Choroid plexus epithelial cell (primary cell): ENCODE measurements around the gene FXN.
"Not testable (repeated sequence)": the region's sequence is repeated elsewhere in the genome, so short reads cannot be mapped to it uniquely, and the experiment has no call there.

Experiments used
- DNase-seq: peaks from one replicate; pipeline ENCODE4 v3.0.0-alpha.2; 2010; ENCODE audit warnings: low read depth
- H3K4me3 ChIP-seq: 2 replicates; pipeline ENCODE4 v1.5.1; 2011; ENCODE audit warnings: low read depth, mild to moderate bottlenecking, control low read depth, low read length, moderate library complexity
- CTCF ChIP-seq: conservative IDR thresholded peaks from 2 replicates; pipeline ENCODE4 v1.5.1; 2011; ENCODE audit warnings: low read depth, mild to moderate bottlenecking, control low read depth, inconsistent platforms, low read length, moderate library complexity

FXN gene

GRCh38 chr9:69035438-69036308 lies at the start of gene FXN:
TSS of gene FXN (plus strand) at chr9:69035752. CDS start at chr9:69035783, 31 bp downstream.
- TF ChIP-seq CTCF: peak; percentile 91
- peak within 1 kb of the TSS; percentile 68 for H3K4me3 ChIP-seq
- peak; percentile 88 for DNase-seq

- not testable (repeated sequence) for DNase-seq
Observed at GRCh38 chr9:68986949-68987348, 48.6 kb upstream of the FXN start.

GRCh38 chr9:68991457-68991856 lies 44.1 kb upstream of the FXN start:
- no peak for TF ChIP-seq CTCF
- DNase-seq: no peak
- H3K4me3 ChIP-seq: no peak overlapping the region

More at GRCh38 chr9:68986949-68987348, 48.6 kb upstream of the FXN start:
- H3K4me3 ChIP-seq: not testable (repeated sequence)

- TF ChIP-seq CTCF: no peak
- DNase-seq: no peak
- no peak overlapping the region for H3K4me3 ChIP-seq
Observed at GRCh38 chr9:68995776-68996175, 39.8 kb upstream of the FXN start.

GRCh38 chr9:68996462-68996861 lies 39.1 kb upstream of the FXN start:
- DNase-seq: no peak
- no peak for TF ChIP-seq CTCF
- H3K4me3 ChIP-seq: no peak overlapping the region

GRCh38 chr9:68997666-68998065 lies 37.9 kb upstream of the FXN start:
- DNase-seq: no peak
- TF ChIP-seq CTCF: no peak
- no peak overlapping the region for H3K4me3 ChIP-seq

- TF ChIP-seq CTCF: no peak
- no peak overlapping the region for H3K4me3 ChIP-seq
- no peak for DNase-seq
Observed at GRCh38 chr9:68998385-68998784, 37.2 kb upstream of the FXN start.
